HL-60 (cell line): ENCODE data around the gene ASB5.

Experiments
- GABPA ChIP-seq: IDR thresholded peaks from 2 replicates; pipeline ENCODE4 v1.6.1; 2012; ENCODE audit warnings: low read depth
- POLR2AphosphoS5 ChIP-seq: IDR thresholded peaks from 2 replicates; pipeline ENCODE4 v1.6.1; 2012; ENCODE audit warnings: low read depth
- REST ChIP-seq: IDR thresholded peaks from 2 replicates; pipeline ENCODE4 v1.6.1; 2012; ENCODE audit warnings: low read depth; ENCODE audit not compliant: insufficient replicate concordance
- TF ChIP-seq, protein P1 (sequence below): IDR thresholded peaks from one replicate; pipeline ENCODE4 v1.5.1; 2011; ENCODE audit warnings: low read length, control low read depth, inconsistent platforms; ENCODE audit not compliant: insufficient read depth

- TF ChIP-seq, protein P1, sequence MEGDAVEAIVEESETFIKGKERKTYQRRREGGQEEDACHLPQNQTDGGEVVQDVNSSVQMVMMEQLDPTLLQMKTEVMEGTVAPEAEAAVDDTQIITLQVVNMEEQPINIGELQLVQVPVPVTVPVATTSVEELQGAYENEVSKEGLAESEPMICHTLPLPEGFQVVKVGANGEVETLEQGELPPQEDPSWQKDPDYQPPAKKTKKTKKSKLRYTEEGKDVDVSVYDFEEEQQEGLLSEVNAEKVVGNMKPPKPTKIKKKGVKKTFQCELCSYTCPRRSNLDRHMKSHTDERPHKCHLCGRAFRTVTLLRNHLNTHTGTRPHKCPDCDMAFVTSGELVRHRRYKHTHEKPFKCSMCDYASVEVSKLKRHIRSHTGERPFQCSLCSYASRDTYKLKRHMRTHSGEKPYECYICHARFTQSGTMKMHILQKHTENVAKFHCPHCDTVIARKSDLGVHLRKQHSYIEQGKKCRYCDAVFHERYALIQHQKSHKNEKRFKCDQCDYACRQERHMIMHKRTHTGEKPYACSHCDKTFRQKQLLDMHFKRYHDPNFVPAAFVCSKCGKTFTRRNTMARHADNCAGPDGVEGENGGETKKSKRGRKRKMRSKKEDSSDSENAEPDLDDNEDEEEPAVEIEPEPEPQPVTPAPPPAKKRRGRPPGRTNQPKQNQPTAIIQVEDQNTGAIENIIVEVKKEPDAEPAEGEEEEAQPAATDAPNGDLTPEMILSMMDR: no peak
- TF ChIP-seq GABPA (no peak), REST (no peak), POLR2AphosphoS5 (no peak)
Measured at GRCh38 chr4:176191974-176192373, 77.0 kb downstream of the ASB5 start.
